Measurements from ENCODE around the gene FAM13A.
"Not testable (repeated sequence)": the region's sequence is repeated elsewhere in the genome, so short reads cannot be mapped to it uniquely, and the experiment has no call there.

The FAM13A gene

GRCh38 chr4:89056953-89057398, at the start of gene FAM13A:
Gene FAM13A, minus strand, starts transcription at chr4:89057185. Its CDS starts 221 bp downstream, at chr4:89056964.
- DNase-seq: no peak

DNA sequence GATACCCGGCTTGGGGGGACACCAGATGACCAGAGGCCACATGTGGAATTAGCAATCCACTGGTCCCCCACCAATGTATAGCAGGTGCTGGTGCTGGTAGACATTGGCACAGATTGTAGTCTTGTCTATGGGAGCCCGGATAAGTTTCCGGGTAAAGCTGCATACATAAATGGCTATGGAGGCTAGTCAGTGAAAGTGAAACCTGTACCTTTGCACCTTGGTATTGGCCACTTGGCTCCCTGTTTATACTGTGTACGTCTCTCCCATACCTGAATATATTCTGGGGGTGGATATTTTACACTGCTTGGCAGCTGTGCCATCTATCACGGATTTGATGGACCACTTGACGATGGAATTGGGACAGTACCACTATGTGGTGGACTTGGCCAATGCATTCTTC, 48.7 kb upstream of the FAM13A start:
- no peak for DNase-seq

DNA sequence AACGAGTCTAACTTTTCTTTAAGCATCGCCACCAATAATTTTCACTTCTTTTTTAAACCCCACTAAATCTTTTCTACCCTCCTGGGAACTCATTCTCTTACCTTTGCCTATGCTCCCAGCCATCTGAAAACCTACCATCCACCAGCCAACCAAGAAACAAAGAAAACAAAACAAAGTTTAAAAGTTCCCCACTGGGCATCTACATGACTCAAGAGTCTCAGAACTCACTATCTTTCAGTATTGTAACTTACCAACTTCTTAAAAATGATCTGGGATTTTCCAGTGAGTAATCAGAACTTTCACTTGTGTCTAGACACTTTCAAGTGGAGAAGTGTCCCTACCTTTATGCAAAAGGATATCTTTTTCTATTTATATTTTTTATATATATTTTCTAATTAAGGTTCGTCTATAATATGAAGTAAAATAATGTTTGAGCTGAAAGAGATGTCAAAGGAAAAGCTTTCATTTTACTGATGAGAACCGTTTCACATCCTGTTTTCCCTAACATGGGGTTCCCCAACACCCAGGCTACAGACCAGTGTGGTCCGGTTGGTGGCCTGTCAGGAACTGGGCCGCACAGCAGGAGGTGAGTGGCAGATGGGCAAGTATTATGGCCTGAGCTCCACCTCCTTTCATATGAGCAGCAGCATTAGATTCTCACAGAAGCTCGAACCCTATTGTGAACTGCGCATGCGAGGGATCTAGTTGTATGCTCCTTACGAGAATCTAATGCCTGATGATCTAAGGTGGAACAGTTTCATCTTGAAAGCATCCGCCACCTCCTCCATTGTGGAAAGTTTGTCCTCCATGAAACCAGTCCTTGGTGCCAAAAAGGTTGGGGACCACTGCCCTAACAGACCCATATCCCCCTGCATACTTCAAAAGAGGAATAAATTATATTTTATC, 44.5 kb upstream of the FAM13A start:
- DNase-seq: no peak

- DNase-seq: no peak
Measured at GRCh38 chr4:89100853-89101252, 43.9 kb upstream of the FAM13A start.

DNA sequence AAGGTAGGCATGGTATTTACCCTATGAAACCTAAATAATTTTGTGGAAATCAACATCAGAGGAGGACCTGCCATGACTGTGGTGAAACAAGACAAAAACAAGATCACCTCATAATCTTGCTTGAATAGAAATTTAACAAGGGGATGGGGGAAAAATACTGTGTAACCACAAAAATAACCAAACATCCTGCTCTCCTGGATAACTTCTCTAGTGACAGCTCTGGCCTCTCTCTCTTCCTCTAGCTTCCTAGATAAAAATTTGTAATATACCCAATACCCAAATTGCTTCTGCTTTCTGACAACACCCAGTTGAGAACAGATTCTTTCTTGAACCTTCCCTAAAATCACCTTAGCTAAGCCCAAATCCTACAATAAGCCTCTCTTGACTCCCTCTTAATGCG, 42.5 kb upstream of the FAM13A start:
- DNase-seq: no peak

DNA sequence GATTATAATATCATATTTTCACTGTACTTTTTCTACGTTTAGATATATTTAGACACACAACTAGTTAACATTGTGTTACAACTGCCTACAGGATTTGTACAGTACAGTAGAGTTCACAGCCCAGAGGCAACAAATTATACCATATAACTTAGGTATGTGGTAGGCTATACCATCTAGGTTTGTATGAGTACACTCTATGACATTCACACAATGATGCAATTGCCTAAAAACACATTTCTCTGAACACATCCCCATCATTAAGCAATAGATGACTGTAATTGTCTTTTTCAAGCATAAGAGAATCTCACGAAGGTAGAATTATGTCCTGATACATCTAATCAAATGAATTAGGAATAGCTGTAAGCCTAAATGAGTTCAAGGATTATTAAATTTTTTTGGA, 42.0 kb upstream of the FAM13A start:
- DNase-seq: no peak

GRCh38 chr4:89078300-89078699, 21.3 kb upstream of the FAM13A start:
- DNase-seq: no peak

DNA sequence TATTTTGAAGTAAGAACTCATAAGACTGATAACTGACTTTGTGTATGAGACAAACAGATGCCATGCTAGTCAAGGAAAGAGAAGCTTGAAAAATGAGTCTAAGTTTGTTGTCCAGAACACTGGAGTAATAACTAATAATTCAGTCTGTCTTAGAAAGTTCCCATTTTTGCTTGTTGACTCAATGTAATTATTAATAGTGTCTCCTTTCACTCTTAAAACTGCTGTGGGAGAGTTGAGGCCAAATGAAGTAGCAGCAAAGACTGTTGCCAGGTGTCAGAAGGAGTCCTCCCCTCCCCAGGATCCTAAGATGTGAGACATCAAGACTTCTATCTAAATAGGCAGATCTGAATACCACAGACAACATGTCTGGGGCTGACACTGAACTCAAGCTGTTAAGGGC, 20.8 kb upstream of the FAM13A start:
- DNase-seq: no peak

DNA sequence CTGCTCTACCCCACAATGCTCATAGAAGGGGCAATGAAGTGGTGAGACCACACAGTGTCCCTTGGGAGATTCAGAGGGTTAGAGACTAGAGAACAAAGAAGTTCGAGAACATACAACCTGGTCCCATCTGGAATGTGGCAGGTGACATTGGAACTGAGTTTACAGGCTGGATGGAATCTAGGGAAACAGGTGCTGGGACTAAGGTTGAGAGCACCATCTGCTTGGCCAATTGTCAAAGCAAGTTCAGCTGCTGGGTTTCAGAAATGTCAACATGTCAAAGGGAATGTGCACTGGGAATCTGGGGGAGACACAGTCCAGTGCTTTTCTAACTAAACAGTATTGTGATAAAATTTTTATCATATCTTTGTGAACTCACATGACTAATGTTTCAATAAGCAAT, 15.9 kb upstream of the FAM13A start:
- DNase-seq: no peak

- no peak for DNase-seq
Measured at GRCh38 chr4:89071311-89071710, 14.3 kb upstream of the FAM13A start.

DNA sequence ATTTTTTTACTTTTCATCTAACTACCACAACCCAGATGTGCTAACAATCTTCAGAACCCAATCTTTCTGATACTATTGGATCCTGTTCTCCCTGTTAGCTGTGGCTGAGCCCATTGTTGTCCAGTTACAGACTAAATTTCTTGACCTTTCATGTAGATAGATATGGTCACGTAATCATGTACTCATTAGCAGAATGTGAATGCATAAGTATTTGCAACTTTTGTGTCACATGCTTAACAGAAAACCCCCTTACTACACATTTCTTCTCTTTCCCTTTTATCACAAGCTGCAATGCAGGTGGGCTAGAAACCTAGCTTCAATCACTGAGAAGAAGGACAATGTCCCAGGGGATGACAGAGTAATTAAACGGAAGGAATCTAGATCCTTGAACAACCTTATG, 13.1 kb upstream of the FAM13A start:
- DNase-seq: no peak

DNA sequence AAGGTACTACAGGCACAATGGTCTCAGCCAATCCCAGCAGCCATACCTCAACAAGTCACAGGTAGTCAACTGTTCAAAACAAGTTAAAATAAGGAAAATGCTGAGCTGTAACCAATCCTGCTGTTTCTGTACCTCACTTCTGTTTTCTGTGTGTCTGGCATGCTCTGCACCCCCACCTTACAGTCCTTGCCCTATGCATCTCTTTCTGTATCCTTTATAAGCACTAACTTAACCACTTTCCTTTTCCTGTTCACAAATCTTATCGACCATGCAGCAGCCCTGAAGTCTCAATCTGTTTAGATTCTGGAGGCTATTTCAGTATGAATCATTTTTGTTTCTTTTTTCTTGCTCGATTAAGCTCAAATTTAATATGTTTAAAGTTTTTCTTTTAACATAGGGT, 12.5 kb upstream of the FAM13A start:
- DNase-seq: no peak

GRCh38 chr4:89067417-89067816, 10.4 kb upstream of the FAM13A start:
- DNase-seq: no peak

DNA sequence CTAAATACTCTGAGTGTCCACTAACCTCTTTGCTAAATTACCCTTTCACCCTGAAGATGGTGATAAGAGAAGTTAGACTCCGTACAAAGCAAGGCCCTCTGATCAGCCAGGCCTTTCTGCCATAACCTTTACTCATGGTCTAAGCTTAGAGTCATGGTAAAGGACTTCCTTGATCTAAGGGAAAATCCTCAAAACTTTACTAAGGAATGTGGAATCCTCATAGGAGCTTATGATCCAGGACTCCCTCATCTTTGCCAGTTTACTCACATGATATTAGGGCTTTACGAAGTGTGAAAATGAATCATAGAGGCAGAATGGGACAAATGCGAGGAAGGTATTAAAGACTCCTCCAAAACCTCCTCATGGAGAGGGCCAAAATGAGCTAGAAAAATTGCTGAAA, 7.9 kb upstream of the FAM13A start:
- DNase-seq: no peak

DNA sequence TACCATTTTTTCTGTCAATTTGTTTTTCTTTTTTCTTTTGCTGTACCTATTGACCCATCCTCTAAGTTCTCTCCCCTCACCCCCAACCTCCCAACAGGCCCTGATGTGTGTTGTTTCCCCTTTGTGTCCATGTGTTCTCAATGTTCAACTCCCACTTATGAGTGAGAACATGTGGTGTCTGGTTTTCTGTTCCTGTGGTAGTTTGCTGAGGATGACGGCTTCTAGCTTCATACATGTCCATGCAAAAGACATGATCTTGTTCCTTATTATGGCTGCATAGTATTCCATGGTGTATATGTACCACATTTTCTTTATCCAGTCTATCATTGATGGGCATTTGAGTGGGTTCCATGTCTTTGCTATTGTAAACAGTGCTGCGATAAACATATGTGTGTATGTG, 859 bp upstream of the FAM13A start:
- DNase-seq: not testable (repeated sequence)

DNA sequence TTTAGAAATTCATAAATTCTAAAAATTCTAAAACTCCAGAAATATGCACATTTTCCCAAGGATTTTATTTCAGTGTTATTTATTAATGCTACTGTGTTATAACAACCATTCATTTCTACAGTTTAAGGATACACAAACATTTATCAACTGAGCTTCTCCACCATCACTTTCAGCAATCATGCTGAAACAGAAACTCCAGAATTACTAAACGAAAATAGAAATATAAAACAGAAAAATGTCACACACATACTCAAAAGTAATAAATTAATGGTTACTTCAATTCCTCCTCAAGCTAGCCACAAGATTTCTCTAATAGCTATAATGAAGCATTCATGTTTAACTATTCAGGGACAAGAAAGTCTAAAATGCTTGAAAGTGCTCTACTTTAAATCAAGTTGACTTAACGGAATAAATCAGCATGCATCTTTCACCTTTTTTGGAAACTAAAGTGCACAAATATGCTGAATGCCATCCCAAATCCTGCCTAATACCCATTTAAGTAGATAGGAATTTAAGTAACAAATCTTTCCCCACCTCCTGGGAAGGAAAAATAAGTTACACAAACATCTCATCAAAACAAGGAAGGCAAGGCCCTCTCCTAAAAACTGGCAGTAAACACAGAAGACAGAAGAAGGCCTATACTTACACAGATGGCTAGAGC, 563 bp downstream of the FAM13A start:
- DNase-seq: no peak

DNA sequence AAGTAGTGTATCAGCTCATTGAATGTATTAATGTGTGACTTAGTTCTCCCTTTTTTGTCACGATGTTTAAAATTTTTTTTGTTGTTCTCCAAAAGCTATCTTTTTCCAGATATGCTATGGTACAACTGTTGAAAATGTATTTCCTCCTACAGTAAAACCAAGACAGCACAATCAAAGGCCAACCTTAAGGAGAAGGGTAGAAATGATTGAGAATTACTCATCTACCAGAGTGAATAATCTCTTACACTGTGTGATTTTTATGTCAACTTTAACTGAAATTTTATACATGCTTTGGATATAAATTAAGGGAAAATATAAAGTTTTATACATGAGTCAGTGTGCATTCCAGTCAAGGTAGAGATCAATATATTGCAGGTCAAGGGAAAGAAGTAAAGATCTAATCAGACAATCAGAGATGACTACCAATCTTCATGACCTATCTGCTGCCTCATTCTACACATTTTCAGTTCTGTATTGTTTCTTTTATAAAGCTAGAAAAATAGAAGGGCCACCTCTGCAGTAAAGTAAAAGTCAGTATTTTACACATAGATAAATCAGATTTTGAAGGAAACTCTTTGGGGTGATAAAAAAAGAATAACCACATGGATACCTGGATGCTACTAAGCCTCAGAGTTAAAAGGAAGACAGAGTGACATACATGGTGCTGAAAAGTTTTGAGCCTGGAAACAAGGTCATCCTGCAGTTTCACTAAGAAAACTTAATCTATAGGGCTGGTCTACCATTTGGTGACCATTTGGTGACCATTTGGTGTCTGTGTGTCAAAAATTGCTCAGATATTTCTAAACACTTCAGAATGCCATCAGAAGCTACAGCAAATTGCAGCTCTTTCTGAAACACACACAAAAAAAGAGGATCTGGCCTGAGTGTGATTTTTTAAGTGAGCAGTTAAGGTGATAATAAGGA, 1.6 kb downstream of the FAM13A start:
- DNase-seq: no peak

GRCh38 chr4:89054627-89055026, 2.4 kb downstream of the FAM13A start:
- DNase-seq: no peak

GRCh38 chr4:89049853-89050252, 7.1 kb downstream of the FAM13A start:
- DNase-seq: no peak

DNA sequence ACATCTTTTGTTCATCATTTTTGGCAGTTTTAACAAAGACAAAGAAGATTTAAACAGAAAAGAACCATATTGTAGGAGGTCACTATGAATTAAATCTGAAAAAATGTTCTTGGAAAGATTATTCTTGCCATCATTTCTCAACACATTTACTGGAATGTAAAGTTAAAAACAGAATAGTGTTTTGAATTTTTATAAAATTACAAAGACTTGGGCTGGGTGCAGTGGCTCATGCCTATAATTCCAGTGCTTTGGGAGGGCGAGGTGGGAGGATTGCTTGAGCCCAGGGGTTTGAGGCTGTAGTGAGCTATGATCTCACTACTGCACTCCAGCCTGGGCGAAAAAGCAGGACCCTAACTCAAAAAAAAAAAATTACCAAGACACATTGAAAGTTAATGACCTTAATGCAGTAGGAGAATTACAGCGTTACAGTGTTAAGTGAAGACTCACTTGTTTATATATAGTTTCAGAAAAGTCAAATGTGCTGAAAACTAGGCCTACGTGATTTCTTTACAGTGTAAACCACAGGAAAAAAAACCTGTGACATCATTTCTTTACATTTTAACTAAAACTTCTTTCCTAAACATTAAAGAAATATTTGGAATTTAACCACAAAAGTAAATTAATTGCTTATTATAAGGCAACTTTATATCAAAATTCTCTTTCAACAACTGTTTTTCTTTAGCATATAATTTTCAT, 7.9 kb downstream of the FAM13A start:
- no peak for DNase-seq

DNA sequence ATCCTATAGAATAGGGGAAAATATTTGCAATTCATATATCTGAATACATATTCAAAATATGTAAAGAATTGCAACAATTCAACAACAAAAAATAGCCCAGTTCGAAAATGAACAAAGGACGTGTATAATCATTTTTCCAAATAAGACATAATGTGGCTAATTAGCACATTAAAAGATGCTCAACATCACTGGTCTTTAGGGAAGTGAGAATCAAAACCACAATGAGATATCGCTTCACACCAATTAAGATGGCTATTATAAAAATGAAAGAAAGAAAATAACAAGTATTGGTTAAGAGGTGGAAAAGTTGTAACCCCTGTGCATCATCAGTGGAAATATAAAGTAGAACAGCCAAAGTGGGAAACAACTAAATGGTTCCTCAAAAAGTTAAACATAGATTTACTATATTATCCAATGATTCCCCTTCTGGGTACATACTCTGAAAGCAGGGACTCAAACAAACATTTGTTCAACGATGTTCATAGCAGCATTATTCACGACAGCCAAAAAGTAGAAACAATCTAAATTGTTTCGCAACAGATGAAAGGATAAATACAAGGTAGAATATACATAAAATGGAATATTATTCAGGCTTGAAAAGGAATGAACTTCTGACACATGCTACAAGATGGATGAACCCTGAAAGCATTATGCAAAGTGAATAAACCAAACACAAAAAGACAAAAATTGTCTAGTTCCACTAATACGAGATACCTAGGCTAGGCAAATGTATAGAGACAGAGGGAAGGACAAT, 12.7 kb downstream of the FAM13A start:
- DNase-seq: no peak

DNA sequence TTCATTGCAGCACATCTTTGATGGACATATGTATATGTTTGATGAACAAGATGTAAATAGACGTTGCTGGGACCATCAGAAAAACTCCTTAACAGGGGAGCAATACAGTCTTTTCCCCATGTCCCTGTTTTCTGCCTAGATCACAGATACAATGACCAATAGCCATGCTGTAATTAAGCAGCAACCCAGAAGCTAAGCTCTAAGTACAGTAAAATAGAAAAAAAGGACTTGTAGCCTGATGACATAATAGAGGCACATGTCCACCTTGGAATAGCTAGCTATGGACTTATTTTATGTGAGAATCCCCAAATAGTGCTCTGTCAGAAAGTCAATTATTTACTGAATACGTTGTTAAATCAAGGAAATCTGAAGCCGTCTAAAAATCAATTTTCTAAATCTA, 14.9 kb downstream of the FAM13A start:
- DNase-seq: no peak

All from activated naive CD4-positive, alpha-beta T cell treated with anti-CD3 and anti-CD28 coated beads, Interleukin-2, amount 50 U/mL, for 16 hours (primary cell).